Body of pancreas (tissue), 4 donors: ENCODE measurements around the gene TRPC4. TPM values are rescaled to one million over a fixed set of nuclear protein-coding genes. Genes with fewer than 3 reads are reported as not detected.

Source experiments
- ATAC-seq: fragments of 150-250 bp; one replicate; pipeline ENCODE4 v1.9.1; 2016
- DNase-seq, 4 donors: peaks; one replicate each; pipeline ENCODE4 v3.0.0-alpha.2; 2019
- H3K27ac ChIP-seq, 4 donors: fragments of 200-600 bp; sonication (generic); 1 replicate in 3 of 4; 2 replicates in 1 of 4; pipeline versions ENCODE4 v1.5.1 to v1.6.1; 2016 to 2019; ENCODE audit warnings: mild to moderate bottlenecking in 1 of 4, mixed read lengths in 1 of 4, moderate library complexity in 1 of 4
- H3K27me3 ChIP-seq, 2 donors: fragments of 200-600 bp; sonication (generic); one replicate each; pipeline ENCODE4 v1.6.0; 2016; ENCODE audit warnings: mild to moderate bottlenecking in 1 of 2
- H3K36me3 ChIP-seq, 2 donors: fragments of 200-600 bp; sonication (generic); replicated peaks in 1 of 2; 2 replicates each; pipeline ENCODE4 v1.5.1; 2016; ENCODE audit warnings: low read depth in 2 of 2; ENCODE audit not compliant: insufficient read depth in 1 of 2
- H3K4me1 ChIP-seq: fragments of 200-600 bp; sonication (generic); one replicate; pipeline ENCODE4 v1.6.0; 2016
- H3K4me3 ChIP-seq, 2 donors: fragments of 200-600 bp; sonication (generic); 1 replicate in 1 of 2; 2 replicates in 1 of 2; pipeline ENCODE4 v1.5.1; 2016 to 2019
- H3K9me3 ChIP-seq, 3 donors: fragments of 200-600 bp; sonication (generic); 1 replicate in 2 of 3; 2 replicates in 1 of 3; pipeline ENCODE4 v1.5.1; 2016
- POLR2A ChIP-seq, 3 donors: fragments of 450-650 bp; IDR thresholded peaks; one replicate each; pipeline ENCODE4 v1.6.1; 2016; ENCODE audit warnings: antibody characterized with exemption in 3 of 3, mild to moderate bottlenecking in 2 of 3
- whole genome bisulfite sequencing, 2 donors: methylation state at CpG; one replicate each; pipeline ENCODE4 v1.1.5; 2017; 5-methylcytosine and 5-hydroxymethylcytosine counted together
- intact Hi-C: fragments of 100-400 bp; cut with DNase I; formaldehyde crosslinking; loops from one replicate; pipeline ENCODE4 v1.15.1; 2023
- total RNA-seq, 2 donors: library from RNA; depleted of rRNA; stranded (reverse); fragments of >200 nt; gene quantifications; one replicate each; pipeline ENCODE4 v1.1.0, GENCODE V29; 2016
- TF ChIP-seq, protein P1 (sequence below), 7 experiments: fragments of 450-650 bp in 4 of 7; fragments of 200-600 bp in 3 of 7; sonication (generic) in 3 of 7; IDR thresholded peaks; one replicate each; pipeline ENCODE4 v1.5.1; 2016 to 2019; ENCODE audit warnings: antibody characterized with exemption in 7 of 7

TRPC4 gene
- total RNA-seq, 2 donors from 2014 or later: 0.33 to 2.6 TPM

DNA sequence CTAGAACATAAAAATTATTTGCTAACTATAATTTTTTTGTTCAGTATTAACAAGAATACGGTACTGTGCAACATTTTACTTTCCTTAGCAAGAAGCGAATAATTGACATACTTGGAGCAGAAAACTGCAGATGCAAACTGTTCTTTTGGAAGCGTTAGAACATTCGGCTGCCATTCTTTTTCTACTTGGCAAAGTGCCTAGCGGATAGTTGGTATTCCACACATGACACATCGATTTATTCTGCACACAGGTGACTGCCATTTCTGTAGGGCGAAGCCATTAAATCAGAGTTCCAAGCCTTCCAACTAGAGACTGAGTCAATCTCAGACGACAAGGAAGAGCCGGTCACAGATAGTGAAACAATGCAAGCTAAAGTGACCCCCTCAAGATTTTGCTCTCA is 117.4 kb downstream of the TRPC4 start:
- Histone ChIP-seq H3K4me3 (no peak overlapping the region), H3K9me3 (no peaks in the 10 kb centered on the region), H3K36me3 (no peaks in the 10 kb centered on the region), H3K27me3 (no peaks in the 10 kb centered on the region), H3K27ac (no peak overlapping the region), H3K4me1 (no peaks in the 10 kb centered on the region)
- ATAC-seq (no peak), DNase-seq (no peak)
- WGBS, 2 donors: 70 to 74% methylated on average over 9 of the region's 9 CpGs
- intact Hi-C loops: no loop called here
- no peak for TF ChIP-seq POLR2A (IDR thresholded peaks at IDR 0.05)
- TF ChIP-seq, protein P1, sequence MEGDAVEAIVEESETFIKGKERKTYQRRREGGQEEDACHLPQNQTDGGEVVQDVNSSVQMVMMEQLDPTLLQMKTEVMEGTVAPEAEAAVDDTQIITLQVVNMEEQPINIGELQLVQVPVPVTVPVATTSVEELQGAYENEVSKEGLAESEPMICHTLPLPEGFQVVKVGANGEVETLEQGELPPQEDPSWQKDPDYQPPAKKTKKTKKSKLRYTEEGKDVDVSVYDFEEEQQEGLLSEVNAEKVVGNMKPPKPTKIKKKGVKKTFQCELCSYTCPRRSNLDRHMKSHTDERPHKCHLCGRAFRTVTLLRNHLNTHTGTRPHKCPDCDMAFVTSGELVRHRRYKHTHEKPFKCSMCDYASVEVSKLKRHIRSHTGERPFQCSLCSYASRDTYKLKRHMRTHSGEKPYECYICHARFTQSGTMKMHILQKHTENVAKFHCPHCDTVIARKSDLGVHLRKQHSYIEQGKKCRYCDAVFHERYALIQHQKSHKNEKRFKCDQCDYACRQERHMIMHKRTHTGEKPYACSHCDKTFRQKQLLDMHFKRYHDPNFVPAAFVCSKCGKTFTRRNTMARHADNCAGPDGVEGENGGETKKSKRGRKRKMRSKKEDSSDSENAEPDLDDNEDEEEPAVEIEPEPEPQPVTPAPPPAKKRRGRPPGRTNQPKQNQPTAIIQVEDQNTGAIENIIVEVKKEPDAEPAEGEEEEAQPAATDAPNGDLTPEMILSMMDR (IDR thresholded peaks at IDR 0.05): no peak

DNA sequence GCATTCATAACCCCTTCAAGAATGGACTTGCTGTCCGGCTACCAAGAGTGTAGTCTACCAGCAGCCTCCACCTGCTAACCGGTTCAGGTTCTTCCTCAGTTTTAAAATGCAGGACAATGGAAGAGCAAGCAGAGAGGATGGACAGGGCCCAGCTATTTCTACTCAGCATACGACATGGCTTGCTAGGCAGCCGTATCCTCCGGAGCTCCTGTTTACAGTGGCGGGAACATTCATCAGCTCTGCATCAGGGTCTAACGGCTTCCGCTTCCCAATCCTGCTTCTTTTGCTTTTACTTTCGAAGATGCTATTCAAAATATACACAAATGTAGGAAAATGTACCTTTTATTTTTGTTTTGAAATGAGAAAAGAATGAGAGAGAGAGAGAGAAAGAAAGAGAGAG is 118.5 kb downstream of the TRPC4 start:
- Histone ChIP-seq H3K4me1 (no peaks in the 10 kb centered on the region), H3K4me3 (no peak overlapping the region), H3K27me3 (no peaks in the 10 kb centered on the region), H3K27ac (no peak overlapping the region), H3K36me3 (no peaks in the 10 kb centered on the region), H3K9me3 (no peaks in the 10 kb centered on the region)
- DNase-seq: no peak
- 81 to 83% methylated on average over 9 of the region's 9 CpGs for WGBS, 2 donors
- TF ChIP-seq, protein P1 (IDR thresholded peaks at IDR 0.05): no peak
- TF ChIP-seq POLR2A (IDR thresholded peaks at IDR 0.05): no peak
- no peak for ATAC-seq
- intact Hi-C loops: no loop called here

DNA sequence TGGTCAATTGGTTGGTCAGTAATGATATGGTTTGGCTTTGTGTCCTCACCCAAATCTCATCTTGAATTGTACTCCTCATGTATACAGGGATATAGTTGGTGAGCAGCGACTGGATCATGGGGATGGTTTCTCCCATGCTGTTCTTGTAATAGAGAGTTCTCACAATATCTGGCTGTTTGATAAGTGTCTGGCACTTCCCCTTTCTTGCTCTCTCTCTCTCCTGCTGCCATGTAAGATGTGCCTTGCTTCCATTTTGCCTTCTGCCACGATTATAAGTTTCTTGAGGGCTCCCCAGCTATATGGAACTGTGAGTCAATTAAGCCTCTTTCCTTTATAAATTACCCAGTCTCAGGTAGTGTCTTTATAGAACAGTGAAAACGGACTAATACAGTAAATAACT is 120.7 kb downstream of the TRPC4 start:
- H3K9me3 ChIP-seq: no peaks in the 10 kb centered on the region
- no peaks in the 10 kb centered on the region for H3K4me1 ChIP-seq
- no peak for ATAC-seq
- TF ChIP-seq, protein P1 (IDR thresholded peaks at IDR 0.05): no peak
- no peak for TF ChIP-seq POLR2A (IDR thresholded peaks at IDR 0.05)
- 51 to 54% methylated on average over 3 of the region's 3 CpGs for WGBS, 2 donors
- DNase-seq: no peak
- H3K36me3 ChIP-seq: no peaks in the 10 kb centered on the region
- H3K27me3 ChIP-seq: no peaks in the 10 kb centered on the region
- intact Hi-C loops: no loop called here
- no peak overlapping the region for H3K27ac ChIP-seq
- H3K4me3 ChIP-seq: no peak overlapping the region

DNA sequence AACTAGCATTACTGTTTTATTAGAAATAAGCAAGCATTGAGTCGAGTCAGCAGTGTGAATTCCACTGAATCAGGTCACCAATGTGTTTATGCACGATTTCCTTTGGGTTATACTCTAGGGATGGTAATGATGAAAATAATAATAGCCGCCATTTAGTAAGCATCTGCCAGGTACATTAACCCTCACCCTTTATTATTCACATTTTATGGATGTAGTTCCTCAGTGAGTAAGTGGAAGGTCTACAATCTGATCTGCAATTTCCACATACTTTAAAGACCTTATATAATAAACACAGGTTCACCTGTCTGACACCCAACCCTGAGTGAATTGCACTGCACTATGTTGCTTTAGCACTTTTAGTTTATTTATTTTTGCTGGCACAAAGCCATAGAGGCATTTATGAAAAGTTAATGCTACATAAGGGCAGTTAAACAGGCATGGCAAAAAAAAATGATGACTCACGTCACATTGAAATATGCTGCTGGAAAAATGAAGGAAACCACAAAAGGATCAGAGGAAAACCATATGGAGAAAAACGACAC is 122.4 kb downstream of the TRPC4 start:
- WGBS, 2 donors: 58 to 61% methylated on average over 5 of the region's 5 CpGs
- no peak for TF ChIP-seq POLR2A (IDR thresholded peaks at IDR 0.05)
- TF ChIP-seq, protein P1 (IDR thresholded peaks at IDR 0.05): no peak
- no peak for ATAC-seq
- Histone ChIP-seq H3K4me1 (no peaks in the 10 kb centered on the region), H3K4me3 (no peak overlapping the region), H3K27ac (no peak overlapping the region), H3K27me3 (no peaks in the 10 kb centered on the region), H3K36me3 (no peaks in the 10 kb centered on the region), H3K9me3 (no peaks in the 10 kb centered on the region)
- DNase-seq: no peak
- intact Hi-C loops: no loop called here

DNA sequence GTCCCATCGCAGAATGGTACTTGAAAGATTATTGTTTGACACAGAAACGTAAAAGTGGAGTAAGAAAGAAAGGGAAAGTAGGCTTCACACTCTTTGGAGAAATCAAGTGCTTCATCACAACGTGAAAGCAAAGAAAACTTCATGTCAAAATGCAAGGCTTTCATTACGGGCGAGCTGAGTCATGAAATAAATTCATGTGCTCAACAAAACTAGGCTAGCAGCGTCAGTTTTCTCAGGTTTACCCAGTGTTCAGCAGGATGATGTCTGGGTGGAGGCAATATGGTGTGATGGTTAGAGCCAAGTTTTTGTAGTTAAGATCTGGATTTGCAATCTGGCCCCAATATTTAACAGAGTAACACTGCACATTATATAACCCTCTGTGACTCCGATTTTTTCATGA is 128.0 kb downstream of the TRPC4 start:
- 56 to 62% methylated on average over 7 of the region's 7 CpGs for WGBS, 2 donors
- no peaks in the 10 kb centered on the region for H3K9me3 ChIP-seq
- no peak for ATAC-seq

More for the DNA sequence above, 128.0 kb downstream of the TRPC4 start:
- intact Hi-C loops: no loop called here
- Histone ChIP-seq H3K27ac (no peak overlapping the region), H3K4me3 (no peak overlapping the region), H3K27me3 (no peaks in the 10 kb centered on the region), H3K36me3 (no peaks in the 10 kb centered on the region), H3K4me1 (no peaks in the 10 kb centered on the region)
- TF ChIP-seq POLR2A (IDR thresholded peaks at IDR 0.05): no peak
- TF ChIP-seq, protein P1 (IDR thresholded peaks at IDR 0.05): no peak
- no peak for DNase-seq
